CD4-positive, alpha-beta T cell (primary cell): ENCODE measurements around the gene IL13RA2. TPM values are rescaled to one million over a fixed set of nuclear protein-coding genes. Genes with fewer than 3 reads are reported as not detected.

Experiments
- ATAC-seq: fragments of 200-7000 bp; cut with Tn5 transposase; one replicate; pipeline ENCODE4 v1.10.0; 2022; ENCODE audit warnings: mild to moderate bottlenecking; ENCODE audit not compliant: poor library complexity
- CTCF ChIA-PET: fragments of 350-600 bp; sonication (Branson Sonifier 250); formaldehyde crosslinking; loops from one replicate; lab custom pipeline; 2021; ENCODE audit warnings: antibody characterized with exemption, inconsistent platforms; lab: Charles Lee
- POLR2A ChIA-PET: fragments of 350-600 bp; sonication (Branson Sonifier 250); formaldehyde crosslinking; loops from one replicate; lab custom pipeline; 2021; ENCODE audit warnings: antibody characterized with exemption, inconsistent platforms; lab: Charles Lee
- DNase-seq, 14 experiments: peaks; one replicate each; pipeline ENCODE4 v3.0.0-alpha.2; 2013 to 2020; ENCODE audit warnings: mixed read lengths in 2 of 14
- H3K27ac ChIP-seq, 2 donors: one replicate each; pipeline versions ENCODE4 v1.5.1 to v1.7.0; 2013; ENCODE audit warnings: low read length in 2 of 2, low read depth in 1 of 2, mild to moderate bottlenecking in 1 of 2
- H3K27me3 ChIP-seq, 2 experiments: 1 replicate in 1 of 2; 2 replicates in 1 of 2; pipeline versions ENCODE4 v1.6.1 to v1.7.0; 2013; ENCODE audit warnings: low read length in 2 of 2, control low read depth in 1 of 2, mild to moderate bottlenecking in 1 of 2, moderate library complexity in 1 of 2; ENCODE audit not compliant: insufficient read depth in 2 of 2, control insufficient read depth in 1 of 2
- H3K36me3 ChIP-seq: one replicate; pipeline ENCODE4 v1.6.1; 2013; ENCODE audit warnings: low read length, control low read depth; ENCODE audit not compliant: insufficient read depth
- H3K4me1 ChIP-seq: one replicate; pipeline ENCODE4 v1.6.1; 2013; ENCODE audit warnings: low read length, control low read depth; ENCODE audit not compliant: insufficient read depth
- H3K4me3 ChIP-seq: one replicate; pipeline ENCODE4 v1.5.1; 2013; ENCODE audit warnings: mild to moderate bottlenecking, low read length, moderate library complexity
- H3K9me3 ChIP-seq, 2 experiments: 1 replicate in 1 of 2; 2 replicates in 1 of 2; pipeline versions ENCODE4 v1.6.1 to v1.7.0; 2013; ENCODE audit warnings: low read length in 2 of 2, mild to moderate bottlenecking in 2 of 2, control low read depth in 1 of 2, moderate library complexity in 1 of 2; ENCODE audit not compliant: control insufficient read depth in 1 of 2, insufficient read depth in 1 of 2
- H3K27ac Mint-ChIP-seq: one replicate; pipeline ENCODE4 v1.8.0; 2020; ENCODE audit warnings: mixed read lengths
- H3K27me3 Mint-ChIP-seq: one replicate; pipeline ENCODE4 v1.8.0; 2021; ENCODE audit warnings: mixed read lengths
- H3K36me3 Mint-ChIP-seq: one replicate; pipeline ENCODE4 v1.8.0; 2021; ENCODE audit warnings: low read depth, mixed read lengths
- H3K4me1 Mint-ChIP-seq: one replicate; pipeline ENCODE4 v1.8.0; 2021; ENCODE audit warnings: low read depth, mixed read lengths
- H3K4me3 Mint-ChIP-seq: one replicate; pipeline ENCODE4 v1.8.0; 2020; ENCODE audit warnings: mild to moderate bottlenecking, mixed read lengths
- H3K9me3 Mint-ChIP-seq: one replicate; pipeline ENCODE4 v1.8.0; 2020; ENCODE audit warnings: mixed read lengths
- intact Hi-C, 2 experiments: fragments of 100-400 bp; cut with DNase I in 1 of 2; cut with micrococcal nuclease in 1 of 2; formaldehyde crosslinking; loops; one replicate each; pipeline versions ENCODE4 v1.15.1 to v1.9.0; 2023 to 2025; cut with DNase I, micrococcal nuclease
- total RNA-seq, 174 experiments: library from RNA in 2 of 174; stranded (reverse) in 2 of 174; gene quantifications; one replicate each; pipeline ENCODE4 v1.2.3 and lab custom pipeline; 2021 to 2026
- TF ChIP-seq, protein P1 (sequence below): fragments of 200-600 bp; IDR thresholded peaks from one replicate; pipeline ENCODE4 v1.8.0; 2022; ENCODE audit warnings: antibody characterized with exemption, mild to moderate bottlenecking

Gene IL13RA2
- total RNA-seq, 2 experiments from 2014 or later = not detected

DNA sequence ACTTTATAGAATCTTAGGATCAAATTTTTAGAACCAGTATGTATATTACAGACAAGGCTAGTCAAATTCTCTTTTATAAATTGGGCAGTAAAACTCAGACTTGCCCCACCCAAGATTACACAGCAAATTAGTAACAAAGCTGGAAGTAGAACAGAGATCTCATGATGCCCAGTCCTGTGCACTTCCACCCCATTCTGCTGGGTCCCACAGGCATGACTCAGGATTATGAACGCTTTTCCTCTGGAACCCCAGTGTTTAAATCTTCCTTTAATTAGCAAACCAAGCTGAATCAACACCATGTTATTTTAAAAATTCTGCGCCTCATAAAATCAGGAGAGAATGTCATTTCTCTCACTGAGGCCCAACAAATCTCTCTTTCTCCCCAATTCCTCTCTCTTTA is 1.5 kb upstream of the IL13RA2 start:
- no peaks in the 10 kb centered on the region for H3K4me1 Mint-ChIP-seq
- Histone ChIP-seq H3K36me3 (no peaks in the 10 kb centered on the region), H3K27ac (no peak overlapping the region), H3K4me1 (no peaks in the 10 kb centered on the region), H3K4me3 (no peak overlapping the region), H3K9me3 (no peaks in the 10 kb centered on the region), H3K27me3 (no peaks in the 10 kb centered on the region)
- no peak overlapping the region for H3K4me3 Mint-ChIP-seq
- no peak overlapping the region for H3K27ac Mint-ChIP-seq
- ATAC-seq (no peak), DNase-seq (no peak)
- no peaks in the 10 kb centered on the region for H3K27me3 Mint-ChIP-seq
- intact Hi-C loops = no loop called here
- TF ChIP-seq, protein P1, sequence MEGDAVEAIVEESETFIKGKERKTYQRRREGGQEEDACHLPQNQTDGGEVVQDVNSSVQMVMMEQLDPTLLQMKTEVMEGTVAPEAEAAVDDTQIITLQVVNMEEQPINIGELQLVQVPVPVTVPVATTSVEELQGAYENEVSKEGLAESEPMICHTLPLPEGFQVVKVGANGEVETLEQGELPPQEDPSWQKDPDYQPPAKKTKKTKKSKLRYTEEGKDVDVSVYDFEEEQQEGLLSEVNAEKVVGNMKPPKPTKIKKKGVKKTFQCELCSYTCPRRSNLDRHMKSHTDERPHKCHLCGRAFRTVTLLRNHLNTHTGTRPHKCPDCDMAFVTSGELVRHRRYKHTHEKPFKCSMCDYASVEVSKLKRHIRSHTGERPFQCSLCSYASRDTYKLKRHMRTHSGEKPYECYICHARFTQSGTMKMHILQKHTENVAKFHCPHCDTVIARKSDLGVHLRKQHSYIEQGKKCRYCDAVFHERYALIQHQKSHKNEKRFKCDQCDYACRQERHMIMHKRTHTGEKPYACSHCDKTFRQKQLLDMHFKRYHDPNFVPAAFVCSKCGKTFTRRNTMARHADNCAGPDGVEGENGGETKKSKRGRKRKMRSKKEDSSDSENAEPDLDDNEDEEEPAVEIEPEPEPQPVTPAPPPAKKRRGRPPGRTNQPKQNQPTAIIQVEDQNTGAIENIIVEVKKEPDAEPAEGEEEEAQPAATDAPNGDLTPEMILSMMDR = no peak
- H3K36me3 Mint-ChIP-seq = no peaks in the 10 kb centered on the region
- POLR2A ChIA-PET = no interaction called here
- CTCF ChIA-PET = no interaction called here
- H3K9me3 Mint-ChIP-seq = no peaks in the 10 kb centered on the region

DNA sequence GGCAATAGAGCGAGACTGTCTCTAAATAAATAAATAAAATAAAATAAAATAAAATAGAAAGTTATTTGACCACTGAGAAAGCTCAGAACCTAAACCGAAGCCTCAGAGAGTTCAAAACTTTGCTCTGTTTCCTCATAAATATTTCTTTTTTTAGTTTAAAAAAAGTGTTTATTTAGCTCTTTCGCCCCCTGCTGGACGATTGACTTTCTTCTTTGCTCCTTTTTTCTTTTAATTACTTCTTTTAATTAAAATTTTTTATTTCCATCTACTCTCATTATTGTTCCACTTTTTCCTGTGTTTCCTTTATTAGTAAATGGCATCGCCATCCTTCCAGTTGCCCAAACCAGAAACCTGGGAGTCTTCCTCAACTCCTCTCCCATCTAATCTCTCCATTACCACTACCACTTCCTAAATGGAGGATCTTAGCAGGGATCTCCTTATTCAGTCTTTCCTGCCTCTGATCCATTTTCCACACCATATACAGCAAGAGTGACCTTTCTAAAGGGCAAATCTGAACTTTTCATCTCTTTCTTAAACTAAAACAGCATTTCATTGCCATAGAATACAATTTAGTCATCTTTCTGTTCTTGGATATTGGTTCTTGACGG is 728 bp upstream of the IL13RA2 start:
- POLR2A ChIA-PET = no interaction called here
- no peaks in the 10 kb centered on the region for H3K36me3 Mint-ChIP-seq
- no peak overlapping the region for H3K27ac ChIP-seq
- H3K27me3 ChIP-seq = no peaks in the 10 kb centered on the region
- H3K4me3 Mint-ChIP-seq = no peak overlapping the region
- no peaks in the 10 kb centered on the region for H3K36me3 ChIP-seq
- intact Hi-C loops = no loop called here
- TF ChIP-seq, protein P1 = no peak
- ATAC-seq = no peak
- H3K4me3 ChIP-seq = no peak overlapping the region
- H3K27ac Mint-ChIP-seq = no peak overlapping the region
- H3K9me3 ChIP-seq = no peaks in the 10 kb centered on the region
- H3K4me1 ChIP-seq = no peaks in the 10 kb centered on the region
- DNase-seq = no peak
- no peaks in the 10 kb centered on the region for H3K27me3 Mint-ChIP-seq
- CTCF ChIA-PET = no interaction called here
- no peaks in the 10 kb centered on the region for H3K4me1 Mint-ChIP-seq
- no peaks in the 10 kb centered on the region for H3K9me3 Mint-ChIP-seq

DNA sequence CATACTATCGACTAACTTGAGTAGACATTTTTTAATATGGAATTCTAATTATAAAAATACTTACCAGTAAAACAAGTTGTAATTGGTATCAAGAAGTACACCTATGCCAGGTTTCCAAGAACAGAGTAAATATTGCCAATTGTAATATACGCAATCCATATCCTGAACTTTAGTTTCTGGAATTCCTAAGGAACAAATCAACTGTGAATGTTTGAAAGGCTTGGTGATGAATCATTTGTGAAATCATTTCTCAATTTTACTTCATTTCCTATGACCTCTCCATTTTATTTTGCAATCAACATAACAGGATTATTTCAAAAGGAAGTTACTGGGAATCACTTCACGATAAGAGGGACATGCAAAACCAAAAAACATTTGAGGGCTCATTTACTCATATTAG is 3.7 kb downstream of the IL13RA2 start:
- ChIA-PET CTCF (no interaction called here), POLR2A (no interaction called here)
- Mint-ChIP-seq H3K36me3 (no peaks in the 10 kb centered on the region), H3K4me1 (no peaks in the 10 kb centered on the region), H3K27ac (no peak overlapping the region), H3K27me3 (no peaks in the 10 kb centered on the region), H3K4me3 (no peak overlapping the region), H3K9me3 (no peaks in the 10 kb centered on the region)
- DNase-seq = no peak
- Histone ChIP-seq H3K36me3 (no peaks in the 10 kb centered on the region), H3K9me3 (no peaks in the 10 kb centered on the region), H3K4me1 (no peaks in the 10 kb centered on the region), H3K4me3 (no peak overlapping the region), H3K27ac (no peak overlapping the region), H3K27me3 (no peaks in the 10 kb centered on the region)
- intact Hi-C loops = no loop called here
- TF ChIP-seq, protein P1 = no peak
- no peak for ATAC-seq
